GM23248 (cell line): ENCODE data around the gene GNAS. TPM values are rescaled to one million over a fixed set of nuclear protein-coding genes. Genes with fewer than 3 reads are reported as not detected.

Experiments
- DNase-seq: peaks from one replicate; pipeline ENCODE4 v3.0.0-alpha.2; 2015
- H2AFZ ChIP-seq: fragments of 200-600 bp; sonication (generic); 2 replicates; pipeline ENCODE4 v1.6.1; 2016; ENCODE audit warnings: antibody characterized with exemption
- H3F3A ChIP-seq: fragments of 200-600 bp; sonication (generic); 2 replicates; pipeline ENCODE4 v1.6.1; 2016; ENCODE audit warnings: mild to moderate bottlenecking, antibody characterized with exemption, mixed run types; ENCODE audit not compliant: insufficient read depth
- H3K27ac ChIP-seq: fragments of 200-600 bp; sonication (generic); 2 replicates; pipeline ENCODE4 v1.5.1; 2016; ENCODE audit warnings: mild to moderate bottlenecking
- H3K27me3 ChIP-seq: fragments of 200-600 bp; sonication (generic); replicated peaks from 2 replicates; pipeline ENCODE4 v1.6.1; 2016; ENCODE audit warnings: mild to moderate bottlenecking; ENCODE audit not compliant: insufficient read depth
- H3K36me3 ChIP-seq: fragments of 200-600 bp; sonication (generic); 2 replicates; pipeline ENCODE4 v1.6.1; 2016; ENCODE audit warnings: low read depth, mild to moderate bottlenecking
- H3K4me1 ChIP-seq: fragments of 200-600 bp; sonication (generic); 2 replicates; pipeline ENCODE4 v1.6.1; 2016; ENCODE audit warnings: mild to moderate bottlenecking; ENCODE audit not compliant: insufficient read depth
- H3K4me2 ChIP-seq: fragments of 200-600 bp; sonication (generic); one replicate; pipeline ENCODE4 v1.6.1; 2016; ENCODE audit warnings: mild to moderate bottlenecking; ENCODE audit not compliant: unreplicated experiment
- H3K4me3 ChIP-seq: fragments of 200-600 bp; sonication (generic); 2 replicates; pipeline ENCODE4 v1.5.1; 2016; ENCODE audit warnings: mild to moderate bottlenecking
- H3K79me2 ChIP-seq: fragments of 200-600 bp; sonication (generic); 2 replicates; pipeline ENCODE4 v1.6.1; 2016; ENCODE audit warnings: mild to moderate bottlenecking; ENCODE audit not compliant: insufficient read depth
- H3K9ac ChIP-seq: fragments of 200-600 bp; sonication (generic); 2 replicates; pipeline ENCODE4 v1.6.1; 2016; ENCODE audit warnings: mild to moderate bottlenecking
- H3K9me2 ChIP-seq: fragments of 200-600 bp; sonication (generic); 2 replicates; pipeline ENCODE4 v1.6.1; 2016; ENCODE audit warnings: mixed run types, mild to moderate bottlenecking, moderate library complexity; ENCODE audit not compliant: insufficient read depth
- H3K9me3 ChIP-seq: fragments of 200-600 bp; sonication (generic); one replicate; pipeline ENCODE4 v1.6.1; 2017; ENCODE audit warnings: low read depth
- H4K20me1 ChIP-seq: fragments of 200-600 bp; sonication (generic); 2 replicates; pipeline ENCODE4 v1.6.0; 2016; ENCODE audit not compliant: insufficient read depth
- EZH2 ChIP-seq: fragments of 200-600 bp; sonication (generic); IDR thresholded peaks from 2 replicates; pipeline ENCODE4 v1.6.1; 2018; ENCODE audit warnings: antibody characterized with exemption, mild to moderate bottlenecking; ENCODE audit not compliant: insufficient read depth, poor library complexity, severe bottlenecking
- EZH2phosphoT487 ChIP-seq: fragments of 200-600 bp; sonication (generic); IDR thresholded peaks from 2 replicates; pipeline ENCODE4 v1.6.1; 2018; ENCODE audit warnings: antibody characterized with exemption, moderate library complexity, mild to moderate bottlenecking, low read depth; ENCODE audit not compliant: insufficient read depth
- WGBS, 2 experiments: methylation state at CpG; one replicate each; pipeline ENCODE4 v1.1.6; 2015 to 2017; ENCODE audit warnings: low lambda C conversion rate in 2 of 2, low coverage in 1 of 2; ENCODE audit errors: missing lambda C conversion rate in 2 of 2; 5-methylcytosine and 5-hydroxymethylcytosine counted together
- in situ Hi-C: fragments of 300-500 bp; cut with MboI; formaldehyde crosslinking; loops from 2 replicates; pipeline ENCODE4 v1.15.0; 2020
- polyA plus RNA-seq: library from polyadenylated mRNA; unstranded; fragments of >200 nt; fragmentation: Nextera tagmentation; extraction: Ambion mirVana; gene quantifications from 2 replicates; pipeline ENCODE4 v1.2.1, GENCODE V29; 2016
- total RNA-seq: library from RNA; depleted of rRNA; stranded (reverse); fragments of >200 nt; shearing (Covaris generic); gene quantifications from 2 replicates; pipeline ENCODE4 v1.2.3, GENCODE V29; 2014

GNAS gene
- total and polyA plus RNA-seq, 2 experiments from 2014 or later, result 421 to 904 TPM

- Histone ChIP-seq H3K79me2 (no peaks in the 10 kb centered on the region), H3K9me3 (no peaks in the 10 kb centered on the region), H3K4me3 (no peak overlapping the region), H4K20me1 (no peaks in the 10 kb centered on the region), H2AFZ (no peak overlapping the region), H3F3A (no peaks in the 10 kb centered on the region), H3K4me2 (no peak overlapping the region), H3K27ac (no peak overlapping the region), H3K27me3 (no peaks in the 10 kb centered on the region), H3K9me2 (no peaks in the 10 kb centered on the region), H3K4me1 (no peaks in the 10 kb centered on the region), H3K9ac (no peak overlapping the region), H3K36me3 (no peaks in the 10 kb centered on the region)
- WGBS, 2 experiments, result 81 to 95% methylated on average over 1 of the region's 1 CpG
- DNase-seq, result no peak
- in situ Hi-C loops, result loop anchor here (10.0 to 25.0 kb wide), 2 partner anchors 340 to 588 kb away; no protein-coding TSS in a partner anchor
- TF ChIP-seq EZH2phosphoT487 (no peak), EZH2 (no peak)
Observed at GRCh38 chr20:58874469-58874868, 22.0 kb downstream of the GNAS start.

GRCh38 chr20:58875111-58875510, 22.6 kb downstream of the GNAS start:
- Histone ChIP-seq H3K27ac (no peak overlapping the region), H3K9me2 (no peaks in the 10 kb centered on the region), H3K4me3 (no peak overlapping the region), H3K27me3 (no peaks in the 10 kb centered on the region), H3K79me2 (no peaks in the 10 kb centered on the region), H3F3A (no peaks in the 10 kb centered on the region), H3K4me1 (no peaks in the 10 kb centered on the region), H3K9ac (no peak overlapping the region), H3K9me3 (no peaks in the 10 kb centered on the region), H4K20me1 (no peaks in the 10 kb centered on the region), H3K36me3 (no peaks in the 10 kb centered on the region), H2AFZ (no peak overlapping the region), H3K4me2 (no peak overlapping the region)
- TF ChIP-seq EZH2phosphoT487 (no peak), EZH2 (no peak)
- DNase-seq, result no peak
- in situ Hi-C loops, result loop anchor here (10.0 kb wide), 1 partner anchor 340 kb away; no protein-coding TSS in a partner anchor
- WGBS, 2 experiments, result 93 to 94% methylated on average over 3 of the region's 3 CpGs

GRCh38 chr20:58875541-58876134, 23.1 kb downstream of the GNAS start:
- H4K20me1 ChIP-seq, result no peaks in the 10 kb centered on the region
- H3K9me3 ChIP-seq, result no peaks in the 10 kb centered on the region
- H3K27ac ChIP-seq, result no peak overlapping the region
- no peaks in the 10 kb centered on the region for H3K36me3 ChIP-seq
- no peak overlapping the region for H3K4me2 ChIP-seq
- no peaks in the 10 kb centered on the region for H3K9me2 ChIP-seq
- in situ Hi-C loops, result loop anchor here (10.0 kb wide), 1 partner anchor 339 kb away; no protein-coding TSS in a partner anchor
- peak; percentile 59 for DNase-seq
- H3K27me3 ChIP-seq, result no peaks in the 10 kb centered on the region
- no peaks in the 10 kb centered on the region for H3K4me1 ChIP-seq
- whole genome bisulfite sequencing, 2 experiments, result 61 to 66% methylated on average over 12 of the region's 12 CpGs
- H3K9ac ChIP-seq, result no peak overlapping the region
- no peak overlapping the region; the same call in 1 of the 2 replicates for H2AFZ ChIP-seq
- H3K79me2 ChIP-seq, result no peaks in the 10 kb centered on the region
- H3F3A ChIP-seq, result no peaks in the 10 kb centered on the region
- no peak overlapping the region for H3K4me3 ChIP-seq
- TF ChIP-seq EZH2 (no peak), EZH2phosphoT487 (no peak)

DNA sequence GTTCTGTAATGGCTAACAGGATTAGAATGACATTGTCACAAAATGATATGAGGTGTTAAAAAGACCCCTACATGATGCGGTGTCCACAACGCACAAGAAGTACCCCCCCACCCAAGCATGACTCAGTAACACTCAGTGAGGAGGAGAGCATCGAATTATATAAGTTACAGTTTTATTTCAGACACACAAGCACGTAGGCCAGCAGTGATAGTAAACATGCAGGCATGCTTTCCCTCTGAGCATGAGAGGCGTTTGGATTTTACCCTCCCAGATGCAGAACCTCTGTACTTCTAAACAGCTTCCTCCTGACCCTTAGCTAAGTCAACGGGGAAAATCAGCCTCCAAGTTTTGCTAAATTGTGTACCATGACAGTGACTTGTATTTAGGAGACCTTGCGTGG, 23.9 kb downstream of the GNAS start:
- 69 to 70% methylated on average over 7 of the region's 7 CpGs for WGBS, 2 experiments
- Histone ChIP-seq H3K9ac (no peak overlapping the region), H3K79me2 (no peaks in the 10 kb centered on the region), H3F3A (no peaks in the 10 kb centered on the region), H3K27ac (no peak overlapping the region), H2AFZ (no peak overlapping the region), H3K27me3 (no peaks in the 10 kb centered on the region), H3K4me2 (no peak overlapping the region), H4K20me1 (no peaks in the 10 kb centered on the region), H3K9me2 (no peaks in the 10 kb centered on the region), H3K36me3 (no peaks in the 10 kb centered on the region), H3K4me1 (no peaks in the 10 kb centered on the region), H3K4me3 (no peak overlapping the region), H3K9me3 (no peaks in the 10 kb centered on the region)
- no peak for DNase-seq
- TF ChIP-seq EZH2 (no peak), EZH2phosphoT487 (no peak)
- in situ Hi-C loops, result loop anchor here (10.0 kb wide), 1 partner anchor 338 kb away; no protein-coding TSS in a partner anchor
